NOMO-1 (cell line): ENCODE results near the gene DNAI4.
"Not testable (repeated sequence)": the region's sequence is repeated elsewhere in the genome, so short reads cannot be mapped to it uniquely, and the experiment has no call there.

Source experiments
- DNase-seq, 2 experiments: peaks; one replicate each; lab custom pipeline; 2025; ENCODE audit not compliant: unreplicated experiment in 2 of 2; lab: John Stamatoyannopoulos, UW

DNAI4 gene

GRCh38 chr1:66834926-66835325 lies 89.7 kb downstream of the DNAI4 start:
- no peak for DNase-seq

DNA sequence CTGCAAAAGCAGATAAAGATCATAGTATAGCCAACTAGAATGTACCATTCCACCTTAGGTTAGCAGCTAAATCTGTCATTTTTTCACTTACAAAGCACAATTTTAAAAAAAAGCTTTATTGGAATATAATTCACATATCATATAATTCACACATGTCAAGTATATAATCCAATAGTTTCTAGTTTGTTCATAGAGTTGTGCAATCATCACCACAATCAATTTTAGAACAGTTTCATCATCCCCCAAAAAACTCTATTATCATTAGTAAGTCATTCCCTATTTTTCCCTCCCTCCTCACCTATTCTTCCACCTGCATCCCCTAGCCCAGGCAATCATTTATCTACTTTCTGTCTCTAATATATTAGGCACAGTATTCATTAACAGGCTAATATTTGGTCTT lies 91.5 kb downstream of the DNAI4 start:
- DNase-seq, result no peak

- DNase-seq, result no peak
Observed at GRCh38 chr1:66831529-66832239, 93.0 kb downstream of the DNAI4 start.

GRCh38 chr1:66824771-66825170 lies 99.9 kb downstream of the DNAI4 start:
- DNase-seq, result no peak

GRCh38 chr1:66809736-66810326 lies 114.8 kb downstream of the DNAI4 start:
- DNase-seq, result no peak

DNA sequence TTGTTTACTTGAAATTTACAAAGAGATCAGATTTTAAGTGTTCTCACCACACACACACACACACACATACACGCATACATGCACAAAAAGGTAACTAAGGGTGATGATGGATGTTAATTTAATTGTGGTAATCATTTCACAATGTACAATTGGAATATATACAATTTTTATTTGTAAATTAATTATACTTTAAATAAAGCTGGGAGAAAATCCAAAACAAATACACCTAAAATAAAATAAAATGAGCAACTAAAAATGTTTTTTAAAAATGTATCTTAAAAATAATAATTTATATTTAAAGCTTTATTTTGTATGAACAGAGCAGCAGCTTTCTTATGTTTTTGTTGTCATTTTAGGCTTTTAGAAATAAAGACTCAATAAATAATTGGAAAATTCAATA lies 115.4 kb downstream of the DNAI4 start:
- no peak for DNase-seq

- not testable (repeated sequence) for DNase-seq
Observed at GRCh38 chr1:66795839-66796238, 128.8 kb downstream of the DNAI4 start.

DNA sequence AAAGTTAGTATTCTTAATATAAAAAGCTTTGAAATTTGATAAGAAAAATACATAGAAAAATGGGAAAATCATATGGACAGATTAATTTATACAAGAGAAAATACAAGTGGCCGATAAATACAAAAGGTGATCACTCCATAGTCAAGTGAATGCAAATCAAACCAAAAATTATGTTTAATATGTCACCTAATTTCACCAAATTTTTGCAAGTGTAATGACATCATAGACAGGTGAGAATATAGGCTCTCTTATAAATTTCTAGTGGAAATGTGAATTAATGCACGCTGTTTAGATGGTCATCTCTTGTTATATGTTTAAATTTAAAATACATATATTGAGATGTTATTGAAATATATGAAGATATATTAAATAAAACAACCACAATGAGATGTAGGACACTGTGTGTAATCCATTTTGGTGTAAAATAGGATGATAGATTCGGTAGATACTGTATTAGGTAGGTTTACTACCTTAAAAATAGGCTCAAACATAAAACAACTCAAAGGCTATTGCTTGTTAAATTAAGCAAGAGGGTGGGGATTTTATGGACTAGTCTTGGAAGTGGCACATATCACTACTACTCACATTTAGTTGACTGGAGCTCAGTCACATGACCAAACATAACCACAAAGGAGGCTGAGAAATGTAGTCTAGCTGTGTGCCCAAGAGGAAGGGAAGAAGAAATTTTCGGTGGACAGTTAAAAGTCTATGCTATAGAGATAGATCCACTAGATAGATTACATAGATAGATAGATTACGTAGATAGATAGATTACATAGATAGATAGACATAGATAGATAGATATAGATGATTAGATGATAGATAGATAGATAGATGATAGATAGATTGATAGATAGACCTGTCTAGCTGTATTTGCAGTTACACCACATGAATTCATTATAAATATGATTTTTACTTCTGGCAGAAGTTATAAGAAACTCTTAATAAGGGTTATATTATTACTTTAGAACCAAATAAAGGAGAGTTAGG lies 132.7 kb downstream of the DNAI4 start:
- DNase-seq, result no peak

DNA sequence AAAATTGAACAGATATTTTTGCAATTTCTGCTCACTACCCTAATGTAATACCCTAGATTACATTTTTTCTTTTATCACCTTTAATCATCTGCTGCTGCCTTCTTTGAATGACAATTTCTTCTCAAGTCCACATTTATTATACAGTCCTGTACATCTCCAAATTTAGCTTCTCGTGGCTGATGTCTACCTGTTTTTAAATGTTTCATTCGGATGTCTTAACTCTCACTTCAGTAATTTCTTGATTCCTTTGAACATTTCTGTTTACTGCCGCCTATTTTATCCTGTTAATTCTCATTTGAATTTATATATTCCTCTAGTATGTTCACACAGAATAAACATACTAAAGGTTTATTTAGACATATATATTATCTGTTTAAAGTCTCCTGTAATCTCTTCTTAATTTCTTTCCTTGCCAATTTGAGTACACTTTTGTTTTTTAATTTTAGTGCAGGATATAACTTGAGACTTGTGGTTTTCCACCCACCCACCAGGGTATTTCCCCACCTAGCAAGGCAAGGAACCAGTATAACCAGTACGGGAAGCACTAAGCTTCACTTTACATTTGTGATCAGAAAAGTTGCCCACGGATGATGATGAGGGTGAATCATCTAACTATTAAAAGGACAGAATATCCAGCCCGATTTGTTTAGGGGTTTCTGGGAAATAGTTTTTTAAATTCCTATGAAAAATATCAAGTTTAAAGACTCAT lies 136.3 kb downstream of the DNAI4 start:
- DNase-seq, result no peak

- no peak for DNase-seq
Observed at GRCh38 chr1:66787641-66788040, 137.0 kb downstream of the DNAI4 start.

DNA sequence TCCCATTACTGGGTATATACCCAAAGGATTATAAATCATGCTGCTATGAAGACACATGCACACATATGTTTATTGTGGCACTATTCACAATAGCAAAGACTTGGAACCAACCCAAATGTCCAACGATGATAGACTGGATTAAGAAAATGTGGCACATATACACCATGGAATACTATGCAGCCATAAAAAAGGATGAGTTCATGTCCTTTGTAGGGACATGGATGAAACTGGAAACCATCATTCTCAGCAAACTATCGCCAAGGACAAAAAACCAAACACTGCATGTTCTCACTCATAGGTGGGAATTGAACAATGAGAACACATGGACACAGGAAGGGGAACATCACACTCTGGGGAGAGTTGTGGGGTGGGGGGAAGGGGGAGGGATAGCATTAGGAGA lies 138.9 kb downstream of the DNAI4 start:
- not testable (repeated sequence) for DNase-seq

- no peak for DNase-seq
Observed at GRCh38 chr1:66779475-66780078, 145.1 kb downstream of the DNAI4 start.

- DNase-seq, result no peak
Observed at GRCh38 chr1:66778969-66779368, 145.7 kb downstream of the DNAI4 start.

GRCh38 chr1:66778266-66778665 lies 146.4 kb downstream of the DNAI4 start:
- no peak for DNase-seq

- no peak for DNase-seq
Observed at GRCh38 chr1:66777831-66778230, 146.8 kb downstream of the DNAI4 start.

DNA sequence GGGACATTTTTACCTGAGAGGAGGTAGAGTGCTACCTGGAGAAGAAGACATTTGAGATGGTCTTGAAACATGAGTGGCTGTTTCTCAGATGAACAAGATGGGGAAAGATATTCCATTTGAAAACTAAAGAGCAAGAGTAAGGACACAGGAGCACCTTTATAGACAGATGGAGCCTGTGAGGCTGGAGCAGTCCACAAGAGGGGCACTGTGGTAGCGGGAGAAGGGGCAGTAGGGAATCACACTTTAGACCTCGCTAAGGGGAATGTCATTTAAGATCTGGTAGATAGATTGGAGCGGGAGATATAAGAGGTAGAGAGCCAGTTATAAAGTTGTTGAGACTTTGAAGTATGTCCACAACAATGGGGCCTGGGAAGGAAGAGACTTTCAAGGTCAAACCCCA lies 149.0 kb downstream of the DNAI4 start:
- no peak for DNase-seq

DNA sequence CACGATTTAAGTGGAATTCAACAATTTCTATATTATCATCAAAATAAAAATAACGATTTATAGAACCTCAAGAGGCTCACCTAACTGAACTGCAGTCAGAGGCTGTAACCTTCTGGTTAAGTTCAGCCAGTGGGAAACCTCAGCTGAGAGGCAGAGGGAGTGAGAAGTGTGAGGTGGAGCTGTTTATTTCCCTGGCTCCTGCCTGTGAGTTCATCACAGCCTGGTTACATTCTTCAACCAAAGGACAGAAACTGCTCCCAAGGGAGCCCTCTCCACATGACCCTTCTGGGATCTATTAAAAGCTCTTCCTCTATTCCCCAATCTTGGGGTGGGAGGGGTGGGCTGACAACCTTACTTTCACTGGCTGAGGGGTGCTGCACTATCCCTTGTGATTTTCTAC lies 150.2 kb downstream of the DNAI4 start:
- DNase-seq, result no peak

DNA sequence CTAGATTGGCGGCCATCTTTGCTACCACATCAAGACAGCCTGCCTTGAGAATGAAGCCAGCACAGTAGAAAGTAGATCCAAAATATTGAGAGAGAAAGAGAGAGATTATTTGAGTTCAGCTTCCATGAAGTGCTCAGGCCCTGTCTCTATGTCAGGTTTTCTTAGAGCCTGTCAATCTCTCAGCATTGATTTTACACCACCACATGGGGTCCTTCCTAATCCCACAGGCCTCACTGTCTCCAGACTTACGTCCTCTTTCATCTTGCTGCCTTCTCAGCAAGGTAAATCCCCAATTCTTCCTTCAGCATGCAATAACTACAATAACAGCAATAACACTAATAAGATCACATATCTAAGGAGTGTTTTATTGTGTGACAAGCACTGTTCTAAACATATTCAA lies 151.4 kb downstream of the DNAI4 start:
- DNase-seq, result no peak

DNA sequence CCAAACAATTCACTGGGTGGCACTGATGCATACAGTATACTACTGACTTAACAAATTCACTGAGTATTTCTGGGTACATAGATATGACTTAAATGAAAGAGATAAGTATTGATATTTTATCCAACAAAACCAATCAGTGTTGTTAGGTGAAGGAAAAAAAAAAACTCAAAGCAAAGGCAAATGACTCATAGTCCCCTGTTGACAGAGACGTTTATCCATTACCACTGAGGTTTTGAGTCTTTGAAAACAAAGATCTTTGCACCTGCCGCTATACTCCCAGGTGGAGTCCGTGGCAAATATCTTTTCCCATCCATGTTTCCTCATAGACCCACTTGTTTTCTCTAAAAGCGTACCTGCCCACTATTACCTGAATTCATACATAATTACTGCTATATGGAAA lies 154.0 kb downstream of the DNAI4 start:
- no peak for DNase-seq

DNA sequence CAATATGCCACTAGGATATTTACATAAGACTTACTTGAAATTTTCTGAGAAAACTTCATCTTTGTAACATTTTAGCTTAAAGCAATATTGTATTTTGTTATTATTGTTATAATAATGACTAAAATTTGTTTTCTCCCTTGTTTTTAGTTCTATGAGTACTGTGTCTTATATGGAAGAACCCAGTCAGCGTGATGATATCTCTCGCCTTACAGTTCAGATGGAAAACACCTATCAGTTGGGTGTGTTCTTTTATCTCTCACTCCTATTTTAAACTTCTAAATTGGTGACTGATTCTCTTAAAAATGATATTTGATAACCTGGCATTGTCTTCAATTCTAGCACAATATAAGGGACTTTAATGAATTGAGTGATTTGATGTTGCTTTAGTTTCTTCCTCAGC lies 154.4 kb downstream of the DNAI4 start:
- no peak for DNase-seq
